SK-N-MC (cell line): Measurements from ENCODE around the gene ERG.

Source experiments
- EZH2 ChIP-seq: fragments of 200-600 bp; sonication (generic); IDR thresholded peaks from one replicate; pipeline ENCODE4 v1.6.1; 2017; ENCODE audit warnings: antibody characterized with exemption
- FOXP2 ChIP-seq: optimal IDR thresholded peaks from 2 replicates; pipeline ENCODE3; 2011; ENCODE audit warnings: mild to moderate bottlenecking, moderate library complexity; ENCODE audit not compliant: insufficient read depth; ENCODE audit errors: extremely low read length, control extremely low read depth
- POLR2AphosphoS5 ChIP-seq: IDR thresholded peaks from 2 replicates; pipeline ENCODE4 v1.6.1; 2012; ENCODE audit warnings: mild to moderate bottlenecking, low read depth, low read length, borderline replicate concordance

GRCh38 chr21:38477226-38477625 lies 21.1 kb downstream of the ERG start:
- TF ChIP-seq POLR2AphosphoS5 (no peak), EZH2 (no peak), FOXP2 (no peak)
